Liver (tissue), 9 donors: ENCODE measurements around the gene GNG11. TPM values are rescaled to one million over a fixed set of nuclear protein-coding genes. Genes with fewer than 3 reads are reported as not detected.
"Not testable (repeated sequence)": the region's sequence is repeated elsewhere in the genome, so short reads cannot be mapped to it uniquely, and the experiment has no call there.

ENCODE experiments used
- DNase-seq: peaks from one replicate; pipeline ENCODE4 v3.0.0-alpha.2; 2017; ENCODE audit warnings: low spot score
- H3K27ac ChIP-seq, 2 donors: one replicate each; pipeline ENCODE4 v1.7.0; 2013; ENCODE audit warnings: inconsistent platforms in 2 of 2, low read length in 2 of 2, control low read depth in 1 of 2, low read depth in 1 of 2, mild to moderate bottlenecking in 1 of 2
- H3K27me3 ChIP-seq, 4 donors: one replicate each; pipeline versions ENCODE4 v1.6.1 to v1.7.0; 2013; ENCODE audit warnings: low read length in 3 of 4, inconsistent platforms in 1 of 4, mild to moderate bottlenecking in 1 of 4, moderate library complexity in 1 of 4; ENCODE audit not compliant: control insufficient read depth in 4 of 4, insufficient read depth in 4 of 4
- H3K36me3 ChIP-seq, 4 donors: one replicate each; pipeline versions ENCODE4 v1.6.1 to v1.7.0; 2013; ENCODE audit warnings: low read length in 3 of 4, mild to moderate bottlenecking in 3 of 4, low read depth in 1 of 4, moderate library complexity in 1 of 4; ENCODE audit not compliant: control insufficient read depth in 4 of 4, insufficient read depth in 3 of 4
- H3K4me1 ChIP-seq, 4 donors: one replicate each; pipeline versions ENCODE4 v1.6.1 to v1.7.0; 2013; ENCODE audit warnings: low read length in 3 of 4, mild to moderate bottlenecking in 3 of 4, moderate library complexity in 1 of 4; ENCODE audit not compliant: control insufficient read depth in 4 of 4, insufficient read depth in 4 of 4
- H3K4me3 ChIP-seq, 3 donors: one replicate each; pipeline versions ENCODE4 v1.6.1 to v1.7.0; 2013; ENCODE audit warnings: low read length in 3 of 3, control low read depth in 1 of 3, low read depth in 1 of 3, mild to moderate bottlenecking in 1 of 3
- H3K9ac ChIP-seq, 2 donors: one replicate each; pipeline ENCODE4 v1.7.0; 2013; ENCODE audit warnings: low read length in 2 of 2, mild to moderate bottlenecking in 2 of 2, moderate library complexity in 2 of 2, control low read depth in 1 of 2, low read depth in 1 of 2
- H3K9me3 ChIP-seq, 4 donors: one replicate each; pipeline versions ENCODE4 v1.6.1 to v1.7.0; 2013; ENCODE audit warnings: low read length in 3 of 4; ENCODE audit not compliant: control insufficient read depth in 4 of 4
- FOXA1 ChIP-seq: IDR thresholded peaks from 2 replicates; pipeline ENCODE4 v1.6.1; 2016; ENCODE audit warnings: antibody characterized with exemption
- FOXA2 ChIP-seq: IDR thresholded peaks from 2 replicates; pipeline ENCODE4 v1.6.1; 2016; ENCODE audit warnings: antibody characterized with exemption
- GABPA ChIP-seq, 2 donors: IDR thresholded peaks in 1 of 2; conservative IDR thresholded peaks in 1 of 2; 2 replicates each; pipeline ENCODE4 v1.6.1; 2016; ENCODE audit warnings: antibody characterized with exemption in 2 of 2, mild to moderate bottlenecking in 1 of 2, moderate library complexity in 1 of 2
- HNF4A ChIP-seq, 2 donors: conservative IDR thresholded peaks; 2 replicates each; pipeline ENCODE4 v1.6.1; 2016; ENCODE audit warnings: antibody characterized with exemption in 2 of 2, mild to moderate bottlenecking in 2 of 2
- HNF4G ChIP-seq: IDR thresholded peaks from 2 replicates; pipeline ENCODE4 v1.6.1; 2016; ENCODE audit warnings: antibody characterized with exemption
- JUND ChIP-seq, 2 donors: IDR thresholded peaks; 2 replicates each; pipeline ENCODE4 v1.6.1; 2016; ENCODE audit warnings: antibody characterized with exemption in 2 of 2
- NR2F2 ChIP-seq: IDR thresholded peaks from 2 replicates; pipeline ENCODE4 v1.6.1; 2016; ENCODE audit warnings: antibody characterized with exemption
- REST ChIP-seq: IDR thresholded peaks from 2 replicates; pipeline ENCODE4 v1.6.1; 2016; ENCODE audit warnings: antibody characterized with exemption, mild to moderate bottlenecking
- RXRA ChIP-seq, 2 donors: IDR thresholded peaks; 2 replicates each; pipeline ENCODE4 v1.6.1; 2017 to 2018; ENCODE audit warnings: antibody characterized with exemption in 2 of 2, mild to moderate bottlenecking in 1 of 2
- SP1 ChIP-seq: IDR thresholded peaks from 2 replicates; pipeline ENCODE4 v1.6.1; 2018; ENCODE audit warnings: antibody characterized with exemption, mild to moderate bottlenecking
- TAF1 ChIP-seq: conservative IDR thresholded peaks from 2 replicates; pipeline ENCODE4 v1.6.1; 2016; ENCODE audit warnings: antibody characterized with exemption, mild to moderate bottlenecking
- ZBTB33 ChIP-seq: IDR thresholded peaks from 2 replicates; pipeline ENCODE4 v1.6.1; 2016; ENCODE audit warnings: antibody characterized with exemption
- WGBS: extraction: QIAGEN DNeasy Blood & Tissue Kit; methylation state at CpG from one replicate; pipeline ENCODE4 v1.1.7; 2013; 5-methylcytosine and 5-hydroxymethylcytosine counted together
- polyA plus RNA-seq, 2 donors: library from polyadenylated mRNA; stranded (reverse) in 1 of 2; unstranded in 1 of 2; fragments of 200-250 nt in 1 of 2; fragments of >200 nt in 1 of 2; fragmentation: Nextera tagmentation in 1 of 2; extraction: Ambion mirVana in 1 of 2; gene quantifications; one replicate each; pipeline versions ENCODE4 v1.2.1 to v1.2.3, GENCODE V29; 2013 to 2015
- total RNA-seq, 2 donors: library from RNA; depleted of rRNA; stranded (reverse); fragments of >200 nt; gene quantifications; one replicate each; pipeline ENCODE4 v1.2.3, GENCODE V29; 2014
- TF ChIP-seq, protein P1 (sequence below): IDR thresholded peaks from 2 replicates; pipeline ENCODE4 v1.6.1; 2016; ENCODE audit warnings: antibody characterized with exemption
- donor health status: healthy.
- donor health status: healthy.
- donor health status: healthy.
- donor health status: healthy.
- donor health status: healthy.

Gene GNG11
- total and polyA plus RNA-seq, 4 donors, result 4.0 to 11.1 (median 6.1) TPM

GRCh38 chr7:93910076-93910994 is 11.2 kb upstream of the GNG11 start:
- no peak for DNase-seq
- peak; percentile 77 for TF ChIP-seq NR2F2
- TF ChIP-seq FOXA2, result no peak
- no peak for TF ChIP-seq GABPA (IDR thresholded peaks at IDR 0.05 in 1 of 2, conservative IDR thresholded peaks at IDR 0.05 in 1 of 2)
- TF ChIP-seq RXRA (IDR thresholded peaks at IDR 0.05), result no peak
- TF ChIP-seq JUND (IDR thresholded peaks at IDR 0.05), result peak in 1 of 2 donors; percentile 11
- no peak for TF ChIP-seq FOXA1
- no peak for TF ChIP-seq HNF4A (conservative IDR thresholded peaks at IDR 0.05)
- TF ChIP-seq SP1, result no peak
- H3K4me1 ChIP-seq, result no peaks in the 10 kb centered on the region
- H3K27me3 ChIP-seq, result no peaks in the 10 kb centered on the region
- H3K4me3 ChIP-seq, result no peak overlapping the region
- H3K9ac ChIP-seq, result no peak overlapping the region
- 58% methylated on average over 3 of the region's 3 CpGs for WGBS
- no peaks in the 10 kb centered on the region for H3K9me3 ChIP-seq
- no peak overlapping the region for H3K27ac ChIP-seq
- no peaks in the 10 kb centered on the region for H3K36me3 ChIP-seq

DNA sequence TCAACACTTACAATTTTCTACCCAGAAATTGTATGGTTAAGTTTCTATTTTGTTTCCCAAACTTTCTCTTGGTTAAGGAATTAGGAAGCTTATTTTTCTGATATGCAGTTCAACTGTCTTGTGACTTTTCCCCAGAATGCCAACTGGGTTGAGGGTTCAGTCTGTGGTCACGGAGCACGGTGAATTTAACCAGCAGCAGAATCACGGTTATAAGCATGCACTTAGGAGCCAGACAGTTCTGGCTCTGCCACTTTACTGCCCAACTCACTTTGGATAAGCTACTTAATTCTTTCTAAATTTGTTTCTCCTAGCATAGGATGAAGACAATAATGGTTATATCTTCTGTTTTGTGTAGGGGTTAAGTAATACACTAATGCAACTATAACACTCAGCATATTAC is 10.3 kb upstream of the GNG11 start:
- H3K27ac ChIP-seq, result not testable (repeated sequence)

DNA sequence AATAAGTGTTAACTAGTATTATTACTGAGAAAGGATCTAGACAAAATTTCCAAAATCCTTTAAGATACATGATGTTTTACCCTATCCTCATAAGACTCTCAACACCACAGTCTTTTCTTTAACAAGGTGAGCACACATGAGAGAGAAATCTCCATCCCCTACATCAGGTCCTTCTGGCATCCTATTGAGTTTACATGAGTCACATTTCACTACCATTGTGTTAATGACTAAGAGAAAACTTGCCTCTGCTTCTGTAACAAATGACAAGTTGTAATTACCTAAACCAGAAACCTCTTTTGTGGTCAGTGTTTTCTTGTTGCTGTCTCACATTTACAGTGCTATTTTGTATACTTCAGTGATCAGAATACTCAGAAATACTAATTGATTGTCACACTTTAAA is 9.9 kb upstream of the GNG11 start:
- H3K36me3 ChIP-seq, H3K9ac ChIP-seq, H3K9me3 ChIP-seq, H3K4me3 ChIP-seq, H3K4me1 ChIP-seq, H3K27me3 ChIP-seq, DNase-seq, H3K27ac ChIP-seq: not testable (repeated sequence)

More for the DNA sequence above, 10.3 kb upstream of the GNG11 start:
- not testable (repeated sequence) for H3K4me1 ChIP-seq, H3K9me3 ChIP-seq, H3K36me3 ChIP-seq, H3K4me3 ChIP-seq, H3K9ac ChIP-seq, H3K27me3 ChIP-seq, DNase-seq
- 62% methylated on average over 3 of the region's 3 CpGs for WGBS

DNA sequence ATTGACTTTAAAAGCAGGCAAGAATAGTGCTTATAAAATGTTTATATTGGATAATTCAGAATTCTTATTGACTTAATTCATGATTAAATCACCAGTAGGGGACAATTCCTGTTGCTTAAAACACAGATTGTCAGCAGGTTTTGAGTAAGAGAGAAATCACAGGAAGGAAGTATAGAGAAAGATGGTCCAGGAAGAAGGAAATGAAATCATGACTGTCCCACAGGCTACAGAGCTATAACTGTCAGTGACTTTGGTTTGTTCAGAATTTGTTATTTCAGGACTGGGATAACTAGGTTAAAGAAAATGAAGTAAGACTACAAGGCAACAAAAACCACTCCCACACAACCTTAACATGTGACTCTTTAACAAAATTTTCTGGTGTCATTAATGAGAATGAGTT is 8.3 kb upstream of the GNG11 start:
- Histone ChIP-seq H3K27ac (no peak overlapping the region), H3K36me3 (no peaks in the 10 kb centered on the region), H3K9ac (no peak overlapping the region), H3K9me3 (no peaks in the 10 kb centered on the region), H3K4me3 (no peak overlapping the region), H3K27me3 (no peaks in the 10 kb centered on the region), H3K4me1 (no peaks in the 10 kb centered on the region)
- DNase-seq, result no peak
- TF ChIP-seq, protein P1, sequence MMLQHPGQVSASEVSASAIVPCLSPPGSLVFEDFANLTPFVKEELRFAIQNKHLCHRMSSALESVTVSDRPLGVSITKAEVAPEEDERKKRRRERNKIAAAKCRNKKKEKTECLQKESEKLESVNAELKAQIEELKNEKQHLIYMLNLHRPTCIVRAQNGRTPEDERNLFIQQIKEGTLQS, result no peak
- TF ChIP-seq ZBTB33 (no peak), REST (no peak), TAF1 (no peak), HNF4G (no peak)
